GM18519 (cell line): Measurements from ENCODE around the gene NFIC.
"Not testable (repeated sequence)": the region's sequence is repeated elsewhere in the genome, so short reads cannot be mapped to it uniquely, and the experiment has no call there.

Source experiments
- ATAC-seq: cut with Tn5 transposase; IDR thresholded peaks from one replicate; pipeline ENCODE4 v1.9.1; 2021; ENCODE audit warnings: mild to moderate bottlenecking, moderate library complexity; ENCODE audit not compliant: unreplicated experiment, low FRiP score

The NFIC gene

DNA sequence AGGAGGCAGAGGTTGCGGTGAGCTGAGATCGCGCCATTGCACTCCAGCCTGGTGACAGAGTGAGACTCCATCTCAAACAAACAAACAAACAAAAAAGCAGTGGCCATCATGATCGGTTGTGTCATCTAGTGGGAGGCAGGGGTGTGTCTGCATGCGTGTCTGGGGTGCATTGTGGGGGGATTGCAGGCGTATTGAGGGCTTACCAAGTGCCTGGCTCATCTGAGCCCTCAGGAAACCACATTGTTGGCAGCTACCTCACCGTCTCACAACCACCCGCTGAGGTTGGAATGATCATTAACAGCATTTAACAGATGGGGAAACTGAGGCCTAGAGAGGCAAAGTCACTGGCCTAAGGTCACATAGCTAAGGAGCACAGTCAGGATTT lies 30.5 kb downstream of the NFIC start:
- no peak for ATAC-seq

- no peak for ATAC-seq
Measured at GRCh38 chr19:3397266-3398022, 31.1 kb downstream of the NFIC start.

GRCh38 chr19:3398114-3398899 lies 31.9 kb downstream of the NFIC start:
- ATAC-seq, result no peak

GRCh38 chr19:3398900-3399278 lies 32.5 kb downstream of the NFIC start:
- no peak for ATAC-seq

DNA sequence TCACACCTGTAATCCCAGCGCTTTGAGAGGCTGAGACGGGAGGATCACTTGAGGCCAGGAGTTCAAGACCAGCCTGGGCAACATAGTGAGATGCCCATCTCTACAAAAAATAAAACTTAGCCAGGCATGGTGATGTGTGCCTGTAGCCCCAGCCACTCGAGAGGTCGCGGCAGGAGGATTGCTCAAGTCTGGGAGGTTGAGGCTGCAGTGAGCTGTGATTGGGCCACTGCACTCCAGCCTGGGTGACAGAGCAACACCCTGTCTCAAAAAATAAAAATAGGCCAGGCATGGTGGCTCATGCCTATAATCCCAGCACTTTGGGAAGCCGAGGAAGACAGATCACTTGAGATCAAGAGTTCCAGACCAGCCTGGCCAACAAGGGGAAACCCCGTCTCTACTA lies 32.9 kb downstream of the NFIC start:
- ATAC-seq, result not testable (repeated sequence)

DNA sequence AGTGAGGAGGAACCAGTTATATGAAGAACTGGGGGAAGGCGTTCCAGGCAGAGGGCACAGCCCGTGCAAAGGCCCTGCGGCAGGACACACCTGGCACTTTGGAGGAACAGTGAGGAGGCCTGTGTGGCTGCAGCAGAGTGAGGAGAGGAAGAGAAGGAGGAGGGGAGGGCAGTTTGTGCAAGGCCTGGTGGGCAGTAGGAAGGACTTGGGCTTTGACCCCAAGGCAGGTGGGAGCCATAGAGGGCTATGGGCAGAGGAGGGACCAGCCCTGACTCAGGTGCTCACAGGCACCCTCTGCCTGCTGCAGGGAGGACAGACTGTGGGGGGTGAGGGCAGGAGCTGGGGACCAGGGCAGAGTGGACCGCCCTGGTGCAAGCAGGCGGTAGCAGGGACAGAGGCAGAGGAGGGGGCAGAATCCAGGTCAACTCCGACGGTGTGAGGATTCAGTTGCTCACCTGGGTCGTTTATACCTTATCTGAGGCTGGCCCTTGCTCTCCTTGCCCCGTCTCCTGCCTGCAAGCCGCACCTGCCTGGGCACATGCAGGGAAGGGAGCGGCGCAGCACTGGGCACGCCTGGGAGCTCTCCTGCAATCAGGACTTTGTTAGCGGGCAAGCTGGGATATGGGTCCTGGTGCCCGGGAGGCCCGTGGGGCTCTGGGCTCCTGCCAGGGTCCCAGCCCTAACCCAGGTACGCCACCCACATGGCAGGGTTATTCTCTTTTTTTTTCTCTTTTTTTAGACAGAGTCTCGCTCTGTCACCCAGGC lies 34.8 kb downstream of the NFIC start:
- no peak for ATAC-seq

DNA sequence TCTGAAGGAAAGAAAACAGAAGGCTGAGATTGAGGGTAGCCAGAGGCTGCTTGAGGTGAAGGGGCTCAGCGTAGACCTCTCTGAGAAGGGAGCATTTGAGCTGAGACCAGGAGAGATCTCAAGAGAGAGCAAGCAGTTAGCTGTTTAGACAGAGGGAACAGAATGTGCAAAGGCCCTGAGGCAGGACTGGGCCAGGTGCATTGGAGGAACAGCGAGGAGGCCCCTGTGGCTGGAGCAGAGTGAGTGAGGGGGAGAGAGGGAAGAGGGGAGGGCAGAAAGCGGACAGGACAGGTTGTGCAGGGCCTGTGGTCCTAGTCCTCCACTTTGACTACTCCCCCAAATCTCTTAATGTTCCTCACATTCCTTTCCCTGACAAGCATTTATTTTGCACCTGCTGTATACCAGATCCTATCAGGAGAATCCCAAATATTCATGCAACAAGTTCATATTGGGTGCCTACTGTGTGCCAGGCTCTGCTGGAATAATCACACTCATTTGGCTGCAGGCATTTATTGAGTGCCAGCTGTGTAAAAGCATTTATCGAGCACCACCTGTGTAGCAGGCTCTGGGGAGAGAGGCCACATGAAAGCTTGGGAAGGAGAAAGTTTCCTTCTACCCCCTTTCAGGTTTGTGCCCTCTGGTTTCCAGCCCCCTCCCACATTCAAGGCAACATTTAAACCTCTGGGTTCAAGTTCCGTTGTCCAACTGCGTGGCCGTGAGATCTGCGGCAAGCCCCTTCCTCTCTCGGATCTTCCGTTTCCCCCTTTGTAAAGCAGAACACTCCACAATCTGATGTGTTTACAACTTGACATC lies 36.5 kb downstream of the NFIC start:
- no peak for ATAC-seq

- no peak for ATAC-seq
Measured at GRCh38 chr19:3403489-3404323, 37.3 kb downstream of the NFIC start.

DNA sequence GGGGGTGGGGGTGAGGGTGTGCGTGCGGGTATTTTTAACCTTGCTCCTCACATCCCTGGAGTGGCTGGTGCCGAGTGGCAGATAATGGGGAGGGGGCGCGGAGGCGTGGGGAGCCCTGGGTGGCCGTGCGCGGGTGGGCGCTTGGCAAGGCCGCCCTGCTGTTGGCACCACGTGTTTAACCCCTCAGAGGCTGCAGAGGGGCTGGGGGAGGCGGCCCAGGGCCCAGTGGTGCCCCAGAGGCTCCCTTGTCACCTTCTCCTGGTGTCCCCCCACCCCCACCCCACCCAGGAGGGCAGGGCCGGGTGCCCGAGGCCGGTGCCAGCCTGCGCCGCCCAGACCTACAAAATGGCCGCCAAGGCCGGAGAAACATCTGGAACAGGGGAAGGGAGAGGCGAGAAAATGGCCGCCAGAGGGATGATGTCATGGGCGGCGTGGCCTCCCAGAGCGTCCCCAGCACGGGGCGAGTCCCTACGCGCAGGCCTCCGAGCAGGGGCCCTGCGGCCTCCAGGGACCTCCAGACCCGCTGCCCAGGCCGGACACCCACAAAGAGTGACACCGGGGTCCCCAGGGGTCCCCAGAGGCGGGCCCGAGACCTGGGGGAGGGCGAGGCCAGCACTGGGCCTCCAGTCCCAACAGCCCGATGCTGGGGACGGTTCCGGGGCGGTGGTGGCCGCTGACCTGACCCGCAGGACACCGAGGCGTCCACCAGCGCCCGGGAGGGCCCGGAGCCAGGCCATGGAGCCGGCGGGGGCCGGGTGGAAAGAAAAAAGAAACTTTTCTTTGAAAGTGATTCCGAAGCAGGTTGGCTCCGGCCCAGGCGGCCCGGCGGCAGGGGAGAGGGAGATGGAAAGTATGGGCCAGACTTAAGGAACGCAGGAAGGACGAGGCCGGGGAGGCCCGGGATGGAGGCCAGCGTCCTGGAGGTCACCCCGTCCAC lies 38.2 kb downstream of the NFIC start:
- ATAC-seq, result no peak

GRCh38 chr19:3405261-3405653 lies 38.9 kb downstream of the NFIC start:
- no peak for ATAC-seq

- ATAC-seq, result no peak
Measured at GRCh38 chr19:3406571-3407111, 40.3 kb downstream of the NFIC start.

DNA sequence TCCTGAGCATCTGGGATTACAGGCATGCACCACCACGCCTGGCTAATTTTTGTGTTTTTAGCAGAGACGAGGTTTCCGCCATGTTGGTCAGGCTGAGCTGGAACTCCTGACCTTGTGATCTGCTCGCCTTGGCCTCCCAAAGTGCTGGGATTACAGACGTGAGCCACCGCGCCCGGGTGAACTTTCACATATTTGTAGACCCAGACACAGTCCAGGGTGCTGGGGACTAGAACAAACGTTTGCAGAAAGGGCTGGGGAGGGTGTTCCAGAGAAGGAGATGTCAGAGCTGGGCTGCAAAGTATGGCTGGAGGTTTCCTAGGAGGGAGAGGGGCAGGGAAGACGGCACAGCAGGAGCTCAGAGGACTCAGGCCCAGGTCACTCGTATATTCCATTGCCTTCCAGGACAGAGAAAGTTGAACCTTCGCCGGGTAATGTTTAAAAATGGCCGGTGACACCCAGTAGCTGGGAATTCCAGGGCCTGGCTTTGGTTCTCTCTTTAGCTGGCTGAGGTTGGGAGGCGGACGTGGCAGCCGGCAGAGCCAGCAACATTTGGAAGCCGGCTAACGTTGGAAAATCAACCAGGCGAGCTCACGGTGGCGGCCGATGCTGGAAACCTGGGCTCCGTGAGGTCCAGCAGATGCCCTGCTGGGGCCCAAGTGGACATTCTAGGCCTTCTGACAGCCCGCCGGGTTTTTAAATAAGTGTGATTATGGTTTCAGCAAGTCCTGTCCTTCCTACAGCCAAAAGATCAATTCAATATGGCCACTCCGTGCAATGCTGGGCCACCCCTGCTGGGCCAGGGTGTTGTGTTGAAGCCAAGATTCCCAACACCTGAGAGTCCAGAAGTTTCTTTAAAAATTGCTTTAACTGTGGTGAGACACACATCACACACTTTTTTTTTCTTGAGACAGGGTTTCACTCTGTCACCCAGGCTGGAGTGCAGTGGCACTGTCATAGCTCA lies 41.5 kb downstream of the NFIC start:
- no peak for ATAC-seq

GRCh38 chr19:3408996-3409345 lies 42.6 kb downstream of the NFIC start:
- no peak for ATAC-seq

DNA sequence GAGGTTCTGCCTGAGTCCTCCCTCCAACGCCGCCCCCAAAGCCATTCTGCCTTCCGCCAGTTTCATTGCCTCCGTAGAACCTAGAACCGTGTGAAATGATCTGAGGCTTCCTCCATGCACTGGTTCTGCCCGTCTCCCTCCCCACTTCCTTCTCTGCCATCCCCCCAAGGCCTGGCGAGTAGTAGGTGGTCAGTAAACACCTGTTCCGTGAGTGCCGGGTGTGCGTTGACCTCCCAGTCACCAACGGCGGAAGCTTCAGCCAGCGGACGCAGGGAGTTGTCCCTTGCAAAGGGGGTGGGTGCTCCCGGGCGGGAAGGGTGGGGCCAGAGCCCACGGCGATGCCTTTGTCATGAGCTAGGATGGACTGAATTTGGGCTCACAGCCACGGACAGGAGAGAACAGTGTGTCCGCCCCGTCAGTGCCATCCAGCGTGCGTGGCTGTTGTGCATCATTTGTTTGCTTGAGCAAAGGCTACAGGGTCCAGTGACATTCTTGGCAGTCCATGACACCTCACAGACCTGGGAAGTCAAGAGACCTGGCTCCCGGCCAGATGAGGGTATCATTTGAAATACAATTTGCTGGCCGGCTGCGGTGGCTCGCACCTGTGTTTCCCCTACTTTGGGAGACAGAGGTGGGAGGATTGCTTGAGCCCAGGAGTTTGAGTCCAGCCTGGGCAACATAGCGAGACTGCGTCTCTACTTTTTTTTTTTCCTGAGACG lies 43.1 kb downstream of the NFIC start:
- ATAC-seq, result no peak

GRCh38 chr19:3411636-3412035 lies 45.3 kb downstream of the NFIC start:
- no peak for ATAC-seq

- ATAC-seq, result no peak
Measured at GRCh38 chr19:3412066-3412465, 45.7 kb downstream of the NFIC start.
